Embryonic facial prominence (tissue), 1 donor: ENCODE measurements around the gene SOHLH2.

Source experiments
- DNase-seq: peaks from one replicate; pipeline ENCODE4 v3.0.0-alpha.2; 2016; ENCODE audit errors: extremely low spot score

The SOHLH2 gene

GRCh38 chr13:36188441-36188840, 25.9 kb downstream of the SOHLH2 start:
- no peak for DNase-seq

GRCh38 chr13:36183901-36184300, 30.5 kb downstream of the SOHLH2 start:
- no peak for DNase-seq

GRCh38 chr13:36175621-36176020, 38.7 kb downstream of the SOHLH2 start:
- no peak for DNase-seq

- DNase-seq, result no peak
Observed at GRCh38 chr13:36174923-36175322, 39.4 kb downstream of the SOHLH2 start.

DNA sequence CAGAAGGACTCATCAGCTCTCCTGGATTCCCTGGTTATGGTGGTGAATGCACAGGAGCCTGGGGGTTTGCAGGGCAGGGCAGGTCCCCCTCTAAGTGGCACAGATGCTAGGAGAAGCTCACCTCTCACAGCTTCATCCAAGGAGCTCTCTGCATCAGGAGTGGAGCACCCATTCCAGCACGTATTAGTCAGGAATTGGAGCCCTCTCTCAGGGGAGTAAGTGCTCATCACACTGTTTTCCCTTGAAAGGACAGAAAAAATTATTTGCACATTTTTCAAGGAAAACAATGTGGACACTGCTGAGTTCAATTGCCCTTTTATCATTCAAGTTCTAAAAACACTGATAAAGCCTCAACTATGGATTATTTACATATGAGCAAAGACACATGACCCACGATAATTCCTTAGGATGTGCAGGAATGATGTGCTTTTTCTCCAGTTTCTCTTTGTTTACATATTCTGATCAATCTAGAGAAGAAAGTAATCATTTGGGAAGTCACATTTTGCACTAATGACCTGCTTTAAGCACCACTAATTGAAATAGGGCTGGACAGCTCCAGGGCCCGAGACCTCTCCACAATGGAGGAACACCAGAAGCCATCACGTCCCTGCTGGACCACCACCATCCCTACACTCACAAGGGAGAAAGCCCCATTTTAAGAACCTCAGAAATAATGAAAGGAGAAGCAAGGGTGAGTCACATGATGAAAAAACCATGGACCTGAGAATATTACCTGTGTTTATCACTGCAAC, 40.6 kb downstream of the SOHLH2 start:
- DNase-seq, result no peak

GRCh38 chr13:36166046-36166445, 48.3 kb downstream of the SOHLH2 start:
- DNase-seq, result no peak

DNA sequence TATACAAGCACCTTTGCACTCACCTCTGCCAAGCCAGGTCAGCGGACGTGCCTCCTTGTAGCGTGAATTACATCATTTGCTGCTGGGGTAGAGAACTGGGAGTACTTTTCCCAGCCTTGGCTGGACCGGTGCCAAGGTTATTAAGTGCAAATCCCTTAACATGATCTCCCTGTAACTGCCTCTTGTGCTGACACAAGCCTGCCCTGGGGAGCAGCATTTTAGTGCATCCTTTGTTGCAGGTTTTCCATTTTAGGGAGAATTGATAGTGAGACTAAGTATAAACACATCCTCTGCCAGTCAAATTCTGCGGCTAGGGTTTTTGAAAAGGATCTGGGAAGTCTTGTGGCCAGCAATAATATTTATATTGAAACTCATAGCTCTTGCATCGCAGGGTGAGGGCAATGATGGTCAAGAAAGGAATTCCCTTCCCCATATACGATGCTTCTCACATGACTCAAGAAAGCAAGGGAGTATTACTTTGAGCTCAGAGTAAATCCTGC, 50.5 kb downstream of the SOHLH2 start:
- peak; percentile 37 for DNase-seq

DNA sequence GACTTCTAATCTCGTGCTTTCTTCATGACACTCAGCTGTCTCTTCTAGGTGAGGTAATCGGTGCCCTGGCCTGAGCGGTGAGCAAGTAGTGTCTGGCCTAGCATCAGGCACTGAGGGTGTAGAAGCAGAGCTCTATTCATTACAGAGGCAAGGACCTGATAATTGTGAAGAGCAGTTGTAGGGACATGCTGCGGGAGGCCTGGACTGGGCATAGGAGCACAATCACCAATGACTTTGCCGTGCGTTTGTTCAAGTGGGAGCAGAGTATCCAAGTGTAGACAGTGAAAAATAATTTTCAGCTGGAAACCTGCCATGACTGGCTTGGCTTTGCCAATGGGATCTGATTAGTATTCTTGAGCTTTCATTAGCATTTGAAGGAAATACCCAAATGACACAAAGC, 51.1 kb downstream of the SOHLH2 start:
- DNase-seq, result no peak

DNA sequence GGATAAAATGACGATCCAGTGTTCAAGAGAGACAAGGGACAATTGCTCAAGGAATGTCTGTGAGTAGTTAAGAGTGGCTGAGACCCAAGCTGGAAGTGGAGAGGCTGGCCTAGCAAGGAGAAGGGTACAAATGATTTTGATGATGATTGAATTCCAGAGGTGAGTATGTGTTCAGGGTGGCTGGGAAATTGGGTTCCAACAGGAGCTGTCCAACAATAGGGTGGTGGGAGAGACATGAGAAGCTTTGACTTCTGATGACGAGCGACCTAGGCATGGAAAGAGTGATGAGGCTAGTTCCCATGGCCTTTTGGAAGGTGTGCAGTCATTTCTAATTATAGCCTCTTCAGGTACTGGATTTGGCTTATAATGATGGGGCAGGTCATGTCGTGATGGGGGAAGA, 54.1 kb downstream of the SOHLH2 start:
- no peak for DNase-seq

GRCh38 chr13:36158611-36159010, 55.7 kb downstream of the SOHLH2 start:
- no peak for DNase-seq

DNA sequence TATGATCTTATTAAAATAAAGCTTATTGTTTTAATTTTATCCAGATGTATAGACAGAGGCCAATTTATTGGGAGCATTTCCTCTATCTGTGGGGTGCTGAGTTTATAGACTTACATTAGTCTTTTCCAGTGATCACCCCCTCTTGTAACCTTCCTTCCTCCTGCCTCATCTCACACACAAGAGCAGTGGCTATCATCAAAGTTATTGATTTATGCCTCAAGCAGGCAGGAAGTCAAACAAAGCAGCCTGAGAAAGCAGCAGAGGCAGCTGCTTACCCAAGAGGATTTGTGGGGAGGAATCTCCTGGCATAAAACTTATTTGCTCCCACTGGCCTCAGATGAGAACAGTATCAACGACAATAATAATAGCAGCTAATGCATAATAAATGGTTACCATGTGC, 56.9 kb downstream of the SOHLH2 start:
- DNase-seq, result no peak

- DNase-seq, result no peak
Observed at GRCh38 chr13:36154567-36155291, 59.6 kb downstream of the SOHLH2 start.

GRCh38 chr13:36151591-36151990, 62.8 kb downstream of the SOHLH2 start:
- DNase-seq, result no peak

GRCh38 chr13:36148446-36148845, 65.9 kb downstream of the SOHLH2 start:
- no peak for DNase-seq

DNA sequence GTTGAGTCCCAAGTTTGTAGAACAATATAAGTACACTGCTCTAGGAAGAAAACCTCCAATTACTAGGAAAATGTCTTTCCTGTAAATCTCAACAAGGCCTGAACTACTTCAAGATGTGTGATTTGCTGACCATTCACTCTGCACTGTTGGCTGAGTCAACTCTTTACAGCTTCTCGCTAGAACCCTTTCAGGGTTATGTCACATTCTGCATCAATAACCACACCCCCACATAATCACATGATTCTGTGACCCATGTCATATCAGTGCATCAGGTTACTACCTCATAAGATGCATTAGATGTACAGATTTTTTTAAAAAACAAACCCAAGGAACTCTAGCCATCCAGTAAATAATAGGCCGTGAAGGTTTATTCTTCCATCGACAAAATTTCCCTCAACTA, 67.0 kb downstream of the SOHLH2 start:
- DNase-seq, result no peak

- no peak for DNase-seq
Observed at GRCh38 chr13:36146511-36147269, 67.7 kb downstream of the SOHLH2 start.

DNA sequence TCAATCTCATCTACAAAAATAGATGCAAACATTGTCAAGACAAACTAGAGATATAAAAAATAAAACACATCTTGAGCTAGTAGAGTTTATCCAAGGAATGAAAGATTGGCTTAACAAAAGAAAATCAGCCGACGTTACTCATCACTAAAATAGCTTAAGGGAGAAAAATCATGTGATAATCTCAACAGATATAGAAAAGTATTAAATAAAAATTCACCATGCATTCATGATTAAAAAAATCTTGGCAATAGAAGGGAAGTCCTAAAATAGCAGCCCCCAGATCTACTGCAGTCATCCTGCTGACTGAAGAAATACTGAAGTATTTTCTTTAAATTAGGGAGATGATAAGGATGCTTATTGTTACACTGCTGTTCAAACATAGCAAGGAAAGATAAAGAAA, 70.6 kb downstream of the SOHLH2 start:
- no peak for DNase-seq

DNA sequence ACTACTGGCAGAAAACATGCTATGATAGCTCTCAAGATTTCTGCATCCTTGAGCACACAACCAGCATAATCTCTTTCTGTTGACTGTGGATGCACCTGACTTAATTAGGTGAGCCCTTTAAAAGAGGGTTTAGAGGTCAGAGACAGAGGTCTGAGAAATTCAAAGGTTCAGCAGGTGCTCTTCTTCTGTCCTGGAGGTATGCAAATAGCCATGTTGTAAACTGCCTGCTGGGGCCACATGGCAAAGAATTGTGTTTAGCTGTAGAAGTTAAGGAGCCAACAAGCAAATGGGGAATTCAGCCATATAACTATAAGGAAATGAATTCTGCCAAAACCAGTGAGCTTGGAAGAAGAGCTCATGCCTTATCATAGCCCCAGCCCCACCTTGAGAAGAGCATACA, 71.6 kb downstream of the SOHLH2 start:
- no peak for DNase-seq

DNA sequence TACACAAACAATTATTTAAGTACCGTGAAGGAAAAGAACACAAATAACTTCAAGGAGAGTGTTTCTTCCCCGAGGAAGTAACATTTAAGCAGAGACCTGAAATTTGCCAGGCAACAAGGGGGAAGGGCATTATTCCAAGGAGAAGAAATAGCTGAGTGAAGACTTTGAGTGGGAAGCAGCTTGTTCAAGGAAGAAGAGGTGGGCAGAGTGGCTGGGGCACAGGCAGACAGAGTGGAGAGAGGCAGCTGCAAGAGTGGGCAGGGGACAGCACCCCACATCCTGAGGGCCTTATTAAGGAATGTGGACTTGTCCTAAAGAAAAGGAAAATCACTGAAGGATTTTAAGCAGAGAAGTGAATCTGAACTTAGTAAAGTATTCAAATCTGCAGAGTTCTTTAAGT, 78.5 kb downstream of the SOHLH2 start:
- DNase-seq, result no peak

GRCh38 chr13:36134632-36135031, 79.7 kb downstream of the SOHLH2 start:
- no peak for DNase-seq

DNA sequence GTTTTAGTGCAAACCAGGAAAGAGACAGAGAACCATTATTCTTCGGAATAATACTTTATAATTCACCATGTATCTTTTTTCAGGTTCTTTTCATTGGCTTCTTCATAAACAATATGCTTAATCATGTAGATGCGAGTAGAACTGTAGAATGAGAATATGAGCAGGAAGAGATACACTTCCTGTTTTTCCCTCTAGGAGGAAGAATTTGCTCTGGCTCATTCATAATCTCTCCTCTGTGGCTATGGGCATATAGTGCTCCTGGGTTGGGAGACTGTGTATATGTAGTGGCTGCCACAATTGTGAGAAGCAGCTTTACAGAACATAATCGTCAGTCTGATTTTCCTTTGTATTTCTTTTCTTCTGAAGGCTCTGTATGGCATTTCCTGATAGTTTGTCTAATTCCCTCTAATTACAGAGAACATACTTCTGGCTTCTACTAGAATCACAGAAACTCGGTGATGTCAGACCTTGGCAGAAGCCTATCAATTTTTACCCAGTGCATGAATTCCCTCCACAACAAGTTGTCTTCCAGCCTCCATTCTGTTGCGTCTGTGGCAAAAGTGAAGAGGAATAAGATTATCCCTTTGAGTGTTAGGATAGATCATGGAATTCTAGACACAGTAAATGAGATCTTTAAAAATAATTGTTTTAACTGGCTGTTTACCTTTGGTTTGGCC, 80.3 kb downstream of the SOHLH2 start:
- DNase-seq, result no peak

DNA sequence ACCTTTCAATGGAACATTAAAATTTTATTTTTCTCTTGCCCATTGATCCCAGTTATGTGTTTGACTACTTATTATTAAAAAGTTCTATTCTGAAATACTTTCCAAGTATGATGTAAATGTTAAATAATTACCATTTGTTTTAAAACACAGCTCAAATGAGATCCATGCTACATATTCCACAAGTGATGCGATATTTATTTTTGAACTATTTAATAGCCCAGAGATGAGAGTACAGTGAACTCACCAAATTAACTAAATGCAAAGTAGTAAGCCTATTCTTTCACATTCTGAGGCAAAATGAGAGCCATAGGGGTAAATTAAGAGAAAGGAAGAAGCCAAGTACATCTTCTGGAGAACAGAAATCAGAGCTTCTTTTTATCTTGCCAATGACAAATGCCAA, 82.0 kb downstream of the SOHLH2 start:
- DNase-seq, result no peak
